ENCODE results near the gene SLC6A5.

Gene SLC6A5

DNA sequence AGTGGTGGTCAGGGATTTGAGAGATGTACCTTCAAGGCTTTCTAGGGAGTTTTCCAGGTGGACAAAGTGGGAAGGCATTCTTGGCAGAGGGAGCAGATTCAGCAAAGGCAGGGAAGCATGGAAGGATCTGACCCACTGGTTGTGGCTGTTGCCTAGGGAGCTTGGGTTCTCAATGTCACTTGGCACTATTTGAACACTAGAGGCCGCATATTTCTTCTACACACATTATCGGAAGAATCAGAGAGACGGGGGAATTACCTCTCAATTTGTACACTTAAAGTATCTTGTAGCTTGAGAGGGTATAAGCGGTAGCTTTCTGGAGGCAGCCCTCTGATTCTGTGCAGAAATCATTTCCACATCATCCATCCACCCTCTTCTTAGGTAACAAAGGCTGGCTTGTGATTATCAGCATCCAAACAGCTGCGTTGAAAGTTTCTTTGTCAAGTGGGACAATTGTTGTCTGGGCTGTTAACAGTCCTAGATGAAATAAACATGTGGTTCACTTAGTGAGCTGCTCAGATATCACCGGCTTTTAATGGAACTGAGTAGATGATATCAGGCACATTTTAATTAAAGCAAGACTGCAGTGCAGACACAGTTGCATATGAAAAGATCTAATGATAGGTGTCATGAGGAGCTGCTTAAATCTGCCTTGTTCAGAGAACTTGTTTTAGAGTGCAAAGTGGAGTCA lies 72.6 kb downstream of the SLC6A5 start:
- DNase-seq: no peak

DNA sequence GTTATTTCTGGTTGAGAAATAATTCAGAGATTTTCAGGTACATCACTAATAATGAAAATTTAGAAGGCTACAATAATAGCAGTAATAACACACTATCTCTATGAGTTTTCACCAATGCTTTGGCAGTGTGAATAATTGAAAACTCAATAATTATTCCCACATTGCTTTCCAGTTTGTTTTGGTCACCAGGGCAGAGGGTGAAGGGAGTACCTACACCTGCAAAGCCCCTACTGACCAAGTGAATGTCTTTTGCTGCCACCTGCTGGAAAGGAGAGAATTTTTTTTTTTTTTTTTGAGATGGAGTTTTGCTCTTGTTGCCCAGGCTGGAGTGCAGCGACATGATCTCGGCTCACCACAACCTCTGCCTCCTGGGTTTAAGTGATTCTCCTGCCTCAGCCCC lies 73.2 kb downstream of the SLC6A5 start:
- DNase-seq: no peak

DNA sequence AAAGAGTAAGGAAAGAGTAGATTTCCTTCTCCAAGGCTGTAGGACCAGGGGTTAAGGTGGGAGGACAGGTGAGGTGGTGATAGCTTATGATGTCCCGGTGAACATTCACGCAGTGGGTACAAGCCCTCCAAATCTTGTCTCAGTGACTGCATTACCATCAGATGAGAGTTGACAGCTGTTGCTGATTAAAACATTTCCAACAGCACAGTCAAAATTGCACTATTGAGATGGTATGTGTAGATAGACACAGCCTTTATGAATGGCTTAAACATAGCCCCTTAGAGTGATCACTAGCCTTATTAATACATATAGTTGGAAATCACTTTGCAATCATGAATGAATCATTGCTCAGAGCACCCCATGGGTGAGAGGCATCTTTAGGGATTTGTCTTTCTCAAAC lies 77.2 kb downstream of the SLC6A5 start:
- no peak for DNase-seq

DNA sequence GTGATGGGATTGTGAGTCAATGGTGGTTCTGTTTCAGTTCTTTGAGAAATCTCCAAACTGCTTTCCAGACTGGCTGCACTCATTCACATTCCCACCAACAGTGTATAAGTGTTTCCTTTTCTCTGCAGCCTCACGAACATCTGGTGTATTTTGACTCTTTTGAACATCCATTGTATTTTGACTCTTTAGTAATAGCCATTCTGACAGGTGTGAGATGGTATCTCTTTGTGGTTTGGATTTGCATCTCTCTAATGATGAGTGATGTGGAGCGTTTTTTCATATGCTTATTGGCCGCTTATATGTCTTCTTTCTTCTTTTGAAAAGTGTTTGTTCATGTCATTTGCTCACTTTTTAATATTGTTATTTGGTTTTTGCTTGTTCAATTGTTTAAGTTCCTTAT lies 89.4 kb downstream of the SLC6A5 start:
- no peak for DNase-seq

DNA sequence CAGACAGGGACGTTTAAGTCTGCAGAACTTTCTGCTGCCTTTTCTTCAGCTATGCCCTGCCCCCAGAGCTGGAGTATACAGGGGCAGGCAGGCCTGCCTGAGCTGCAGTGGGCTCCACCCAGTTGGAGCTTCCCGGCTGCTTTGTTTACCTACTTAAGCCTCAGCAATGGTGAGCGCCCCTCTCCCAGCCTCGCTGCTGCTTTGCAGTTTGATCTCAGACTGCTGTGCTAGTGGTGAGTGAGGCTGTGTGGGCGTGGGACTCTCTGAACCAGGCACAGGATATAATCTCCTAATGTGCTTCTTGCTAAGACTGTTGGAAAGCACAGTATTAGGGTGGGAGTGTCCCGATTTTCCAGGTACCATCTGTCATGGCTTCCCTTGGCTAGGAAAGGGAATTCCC lies 108.5 kb downstream of the SLC6A5 start:
- DNase-seq: no peak

All from inflammatory macrophage treated with lipopolysaccharide for 4 hours (primary cell).